H1 (cell line): ENCODE results near the gene LY86. TPM values are rescaled to one million over a fixed set of nuclear protein-coding genes. Genes with fewer than 3 reads are reported as not detected.
A peak's percentile ranks its signal among the peaks of the same experiment; 100 is the strongest.

ENCODE experiments used
- CTCF ChIA-PET: fragments of 300-600 bp; sonication (Branson Sonifier 250); formaldehyde crosslinking; loops from one replicate; lab custom pipeline; 2021; ENCODE audit not compliant: partially characterized antibody; lab: Charles Lee
- POLR2A ChIA-PET: fragments of 300-600 bp; sonication (Branson Sonifier 250); formaldehyde crosslinking; loops from one replicate; lab custom pipeline; 2021; ENCODE audit warnings: inconsistent platforms; ENCODE audit not compliant: partially characterized antibody; lab: Charles Lee
- DNase-seq, 2 experiments: peaks; one replicate each; pipeline versions ENCODE4 v3.0.0 to v3.0.0-alpha.2; 2010 to 2022; ENCODE audit warnings: low spot score in 2 of 2, low read depth in 1 of 2, mixed read lengths in 1 of 2
- FAIRE-seq: peaks from 2 replicates; lab custom pipeline; 2011; peaks lifted over from hg19 to GRCh38; lab: Jason Lieb, UNC
- H2AFZ ChIP-seq: 2 replicates; pipeline ENCODE4 v1.8.1; 2012; ENCODE audit warnings: low read length, inconsistent platforms
- H2AK5ac ChIP-seq: 2 replicates; pipeline ENCODE4 v1.6.1; 2013; ENCODE audit warnings: low read depth, low read length
- H2BK120ac ChIP-seq: replicated peaks from 2 replicates; pipeline ENCODE3; 2013; ENCODE audit warnings: low read depth, low read length, inconsistent platforms
- H2BK12ac ChIP-seq: 2 replicates; pipeline ENCODE4 v1.6.1; 2013; ENCODE audit warnings: low read depth, low read length
- H2BK15ac ChIP-seq: 2 replicates; pipeline ENCODE4 v1.6.1; 2013; ENCODE audit warnings: low read length
- H2BK20ac ChIP-seq: 2 replicates; pipeline ENCODE4 v1.6.1; 2013; ENCODE audit warnings: low read length
- H2BK5ac ChIP-seq: 2 replicates; pipeline ENCODE4 v1.6.1; 2013; ENCODE audit warnings: low read depth, low read length
- H3K14ac ChIP-seq: 2 replicates; pipeline ENCODE4 v1.6.1; 2013; ENCODE audit warnings: inconsistent platforms; ENCODE audit not compliant: insufficient read length
- H3K18ac ChIP-seq: 2 replicates; pipeline ENCODE4 v1.6.1; 2013; ENCODE audit warnings: low read length; ENCODE audit errors: extremely low read depth
- H3K23ac ChIP-seq: 2 replicates; pipeline ENCODE4 v1.6.1; 2013; ENCODE audit warnings: inconsistent platforms; ENCODE audit not compliant: insufficient read length
- H3K23me2 ChIP-seq: 2 replicates; pipeline ENCODE4 v1.6.1; 2013; ENCODE audit warnings: low read depth, low read length
- H3K27ac ChIP-seq: 2 replicates; pipeline ENCODE4 v1.6.1; 2011; ENCODE audit warnings: low read depth, low read length, inconsistent platforms
- H3K27me3 ChIP-seq, 4 experiments: replicated peaks in 1 of 4; 1 replicate in 1 of 4; 2 replicates in 3 of 4; pipeline versions ENCODE4 v1.6.1 to v1.8.1; 2011 to 2013; ENCODE audit warnings: low read length in 3 of 4, mild to moderate bottlenecking in 3 of 4, inconsistent platforms in 2 of 4, mixed read lengths in 2 of 4, moderate library complexity in 1 of 4; ENCODE audit not compliant: control insufficient read depth in 3 of 4, insufficient read depth in 3 of 4; ENCODE audit errors: extremely low read depth in 1 of 4
- H3K36me3 ChIP-seq, 4 experiments: 2 replicates each; pipeline versions ENCODE4 v1.6.1 to v1.8.1; 2011 to 2013; ENCODE audit warnings: mild to moderate bottlenecking in 4 of 4, low read length in 3 of 4, moderate library complexity in 2 of 4, control low read depth in 1 of 4, inconsistent platforms in 1 of 4; ENCODE audit not compliant: insufficient read depth in 4 of 4, control insufficient read depth in 2 of 4
- H3K4ac ChIP-seq: replicated peaks from 2 replicates; pipeline ENCODE3; 2013; ENCODE audit warnings: low read length, low read depth, mixed read lengths, inconsistent platforms; ENCODE audit not compliant: insufficient read length
- H3K4me1 ChIP-seq, 4 experiments: replicated peaks in 1 of 4; 1 replicate in 1 of 4; 2 replicates in 3 of 4; pipeline versions ENCODE4 v1.6.1 to v1.8.1; 2011 to 2013; ENCODE audit warnings: low read length in 3 of 4, inconsistent platforms in 2 of 4, mixed read lengths in 1 of 4; ENCODE audit not compliant: insufficient read depth in 4 of 4, control insufficient read depth in 3 of 4
- H3K4me2 ChIP-seq, 2 experiments: 2 replicates each; pipeline versions ENCODE4 v1.6.1 to v1.8.1; 2011 to 2013; ENCODE audit warnings: low read depth in 2 of 2, low read length in 2 of 2, control low read depth in 1 of 2, inconsistent platforms in 1 of 2, mild to moderate bottlenecking in 1 of 2; ENCODE audit not compliant: insufficient read depth in 1 of 2
- H3K4me3 ChIP-seq, 4 experiments: fragments of 200-600, 300-600 bp in 1 of 4; sonication (generic), shearing (Covaris generic), sonication (Bioruptor Twin) in 1 of 4; 2 replicates each; pipeline versions ENCODE4 v1.5.1 to v1.8.1; 2011 to 2016; ENCODE audit warnings: low read length in 4 of 4, low read depth in 3 of 4, control low read depth in 2 of 4, inconsistent platforms in 2 of 4, mild to moderate bottlenecking in 2 of 4, mixed read lengths in 1 of 4, moderate library complexity in 1 of 4; ENCODE audit not compliant: insufficient read depth in 2 of 4; ENCODE audit errors: extremely low read depth in 1 of 4
- H3K56ac ChIP-seq: replicated peaks from 2 replicates; pipeline ENCODE3; 2013; ENCODE audit warnings: low read depth, mild to moderate bottlenecking, mixed read lengths, low read length, inconsistent platforms; ENCODE audit not compliant: insufficient read length
- H3K79me1 ChIP-seq: 2 replicates; pipeline ENCODE4 v1.6.1; 2013; ENCODE audit warnings: low read depth, low read length, control low read depth
- H3K79me2 ChIP-seq, 2 experiments: 2 replicates each; pipeline versions ENCODE4 v1.6.1 to v1.8.1; 2012 to 2013; ENCODE audit warnings: low read length in 2 of 2, mild to moderate bottlenecking in 2 of 2, inconsistent platforms in 1 of 2; ENCODE audit not compliant: insufficient read depth in 2 of 2, control insufficient read depth in 1 of 2
- H3K9ac ChIP-seq, 4 experiments: replicated peaks in 1 of 4; 1 replicate in 1 of 4; 2 replicates in 3 of 4; pipeline versions ENCODE4 v1.6.1 to v1.8.1; 2011 to 2013; ENCODE audit warnings: low read depth in 3 of 4, low read length in 3 of 4, control low read depth in 2 of 4, mild to moderate bottlenecking in 2 of 4, moderate library complexity in 2 of 4, inconsistent platforms in 1 of 4; ENCODE audit errors: extremely low read depth in 1 of 4
- H3K9me3 ChIP-seq, 2 experiments: 2 replicates each; pipeline versions ENCODE4 v1.6.1 to v1.8.1; 2012 to 2013; ENCODE audit warnings: mild to moderate bottlenecking in 2 of 2, moderate library complexity in 2 of 2, control low read depth in 1 of 2, inconsistent platforms in 1 of 2, low read depth in 1 of 2, low read length in 1 of 2, mixed read lengths in 1 of 2; ENCODE audit not compliant: insufficient read depth in 2 of 2
- H4K20me1 ChIP-seq, 2 experiments: replicated peaks in 1 of 2; 2 replicates each; pipeline versions ENCODE3 to v1.8.1; 2011 to 2013; ENCODE audit warnings: inconsistent platforms in 2 of 2, low read length in 2 of 2, mild to moderate bottlenecking in 1 of 2; ENCODE audit not compliant: insufficient read depth in 2 of 2, control insufficient read depth in 1 of 2
- H4K5ac ChIP-seq: 2 replicates; pipeline ENCODE4 v1.6.1; 2013; ENCODE audit warnings: low read length, low read depth, mixed read lengths, inconsistent platforms; ENCODE audit not compliant: insufficient read length
- H4K8ac ChIP-seq: 2 replicates; pipeline ENCODE4 v1.8.0; 2013; ENCODE audit warnings: mild to moderate bottlenecking, moderate library complexity, low read length, inconsistent platforms; ENCODE audit not compliant: insufficient read depth; ENCODE audit errors: extremely low read depth
- H4K91ac ChIP-seq: replicated peaks from 2 replicates; pipeline ENCODE3; 2013; ENCODE audit warnings: low read length, mixed read lengths, inconsistent platforms; ENCODE audit not compliant: insufficient read length
- BRCA1 ChIP-seq: IDR thresholded peaks from 2 replicates; pipeline ENCODE4 v1.6.1; 2012; ENCODE audit warnings: low read depth, low read length, improper control_type of control experiment
- EP300 ChIP-seq, 2 experiments: IDR thresholded peaks; 1 replicate in 1 of 2; 2 replicates in 1 of 2; pipeline ENCODE4 v1.6.1; 2011 to 2012; ENCODE audit warnings: low read depth in 2 of 2, low read length in 2 of 2, mild to moderate bottlenecking in 2 of 2, borderline replicate concordance in 1 of 2, inconsistent platforms in 1 of 2, moderate library complexity in 1 of 2
- EZH2 ChIP-seq: fragments of 200-600 bp; sonication (generic); IDR thresholded peaks from 2 replicates; pipeline ENCODE4 v1.7.1; 2012; ENCODE audit warnings: low read depth, mild to moderate bottlenecking, moderate library complexity, low read length, inconsistent platforms; ENCODE audit not compliant: severe bottlenecking
- MAFK ChIP-seq: IDR thresholded peaks from 2 replicates; pipeline ENCODE4 v1.6.1; 2012; ENCODE audit warnings: low read depth, mild to moderate bottlenecking, improper control_type of control experiment, low read length
- POLR2AphosphoS5 ChIP-seq: IDR thresholded peaks from 2 replicates; pipeline ENCODE4 v1.6.1; 2011; ENCODE audit warnings: low read depth, low read length
- RAD21 ChIP-seq, 2 experiments: IDR thresholded peaks in 1 of 2; conservative IDR thresholded peaks in 1 of 2; 2 replicates each; pipeline ENCODE4 v1.6.1; 2011; ENCODE audit warnings: low read depth in 2 of 2, low read length in 2 of 2, improper control_type of control experiment in 1 of 2, inconsistent platforms in 1 of 2, mild to moderate bottlenecking in 1 of 2, moderate library complexity in 1 of 2
- WGBS, 2 experiments: shearing (Covaris generic) in 1 of 2; methylation state at CpG; one replicate each; pipeline versions ENCODE4 v1.1.6 to v1.1.7; 2013 to 2015; ENCODE audit warnings: low lambda C conversion rate in 2 of 2, mixed read lengths in 2 of 2, inconsistent platforms in 1 of 2, low coverage in 1 of 2, missing lambda C conversion rate in 1 of 2; ENCODE audit not compliant: insufficient replicate concordance in 2 of 2, insufficient coverage in 1 of 2, insufficient read length in 1 of 2; ENCODE audit errors: extremely low coverage in 1 of 2, missing lambda C conversion rate in 1 of 2; 5-methylcytosine and 5-hydroxymethylcytosine counted together
- polyA plus RNA-seq, 7 experiments: library from polyadenylated mRNA; depleted of rRNA in 3 of 7; stranded (reverse) in 5 of 7; unstranded in 2 of 7; fragments of >200 nt in 5 of 7; fragments of 200-250 nt in 2 of 7; gene quantifications; 1 replicate in 5 of 7; 2 replicates in 1 of 7; 4 replicates in 1 of 7; pipeline versions ENCODE4 v1.2.1 to v1.2.3, GENCODE V29; 2011 to 2013; ENCODE audit warnings: missing spikeins in 2 of 7, mixed read lengths in 2 of 7
- total RNA-seq: library from RNA; stranded (reverse); fragmentation: NEBNext Ultra II Directional; extraction: Animal tissue kit (Norgen Biotek cat#: 25700); gene quantifications from 2 replicates; pipeline ENCODE4 v1.2.1, GENCODE V29; 2021

LY86 gene
- total and polyA plus RNA-seq, 2 of the 8 experiments (the other 6 are each of a cell fraction or from before 2014, with no cell fraction given), result not detected

DNA sequence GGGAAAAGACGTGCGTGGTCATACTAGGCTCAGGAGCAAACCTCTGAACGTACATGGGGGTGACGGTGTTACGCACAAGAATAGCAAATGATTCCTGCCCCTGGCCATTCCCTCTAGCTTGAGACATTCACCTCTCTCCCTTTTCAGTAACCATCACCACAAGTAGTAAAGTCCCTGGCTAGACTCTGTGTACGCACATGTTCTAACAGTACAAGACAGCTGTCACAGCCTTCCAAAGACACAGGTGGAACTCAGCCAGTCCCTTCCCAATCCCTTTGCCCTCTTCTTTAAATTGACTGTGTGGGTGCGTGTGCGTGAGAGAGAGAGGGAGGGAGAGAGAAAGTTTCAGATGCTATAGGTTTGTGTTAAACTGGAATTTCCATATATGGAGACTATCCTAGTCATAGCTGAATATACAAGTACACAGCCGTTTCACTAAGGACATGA, 67.3 kb downstream of the LY86 start:
- H2AK5ac ChIP-seq, result no peak overlapping the region
- ChIA-PET CTCF (no interaction called here), POLR2A (no interaction called here)
- H2BK5ac ChIP-seq, result no peak overlapping the region
- no peaks in the 10 kb centered on the region for H4K20me1 ChIP-seq
- no peak overlapping the region for H3K4ac ChIP-seq
- no peak overlapping the region for H3K27ac ChIP-seq
- H3K4me3 ChIP-seq, result no peak overlapping the region
- H4K8ac ChIP-seq, result no peak overlapping the region
- peaks cover 0 to 17% (median 3%) of the 10 kb centered on the region in 4 experiments; a peak in 4 of 7 replicates for H3K27me3 ChIP-seq
- H2AFZ ChIP-seq, result no peak overlapping the region
- H3K23me2 ChIP-seq, result no peaks in the 10 kb centered on the region; the same call in 1 of the 2 replicates
- FAIRE-seq (no peak), DNase-seq (no peak)
- H3K9ac ChIP-seq, result no peak overlapping the region
- no peak overlapping the region for H2BK15ac ChIP-seq
- no peak overlapping the region for H3K56ac ChIP-seq
- peaks cover 0 to 6% of the 10 kb centered on the region in 2 experiments; a peak in 1 of 4 replicates for H3K9me3 ChIP-seq
- no peaks in the 10 kb centered on the region for H3K79me1 ChIP-seq
- peaks cover 0 to 5% (median 0%) of the 10 kb centered on the region in 4 experiments; a peak in 1 of 7 replicates for H3K4me1 ChIP-seq
- no peak overlapping the region for H2BK120ac ChIP-seq
- no peak overlapping the region for H3K18ac ChIP-seq
- H4K91ac ChIP-seq, result peak overlapping the region; percentile 44
- no peak overlapping the region for H2BK12ac ChIP-seq
- TF ChIP-seq EZH2, result no peak
- TF ChIP-seq MAFK, result no peak
- no peak for TF ChIP-seq RAD21 (IDR thresholded peaks at IDR 0.05 in 1 of 2, conservative IDR thresholded peaks at IDR 0.05 in 1 of 2; ENCODE audit: low read depth in 2 of 2, low read length in 2 of 2)
- no peak for TF ChIP-seq BRCA1
- no peak for TF ChIP-seq POLR2AphosphoS5
- TF ChIP-seq EP300 (IDR thresholded peaks at IDR 0.05; ENCODE audit: borderline replicate concordance in 1 of 2, low read depth in 2 of 2, low read length in 2 of 2), result no peak
- H3K4me2 ChIP-seq, result no peak overlapping the region
- no peak overlapping the region; the same call in 1 of the 2 replicates for H2BK20ac ChIP-seq
- no peak overlapping the region for H3K23ac ChIP-seq
- H3K14ac ChIP-seq, result no peak overlapping the region
- H3K79me2 ChIP-seq, result no peaks in the 10 kb centered on the region
- no peaks in the 10 kb centered on the region for H3K36me3 ChIP-seq
- WGBS, 2 experiments, result 95% methylated on average over 9 of the region's 9 CpGs; no CpG with 5 or more reads in 1 of the 2 experiments
- H4K5ac ChIP-seq, result no peak overlapping the region
